ENCODE results near the gene ORC6.

GRCh38 chr16:46687486-46687885 lies 2.0 kb upstream of the ORC6 start:
- peak in 1 of 5 experiments; percentile 21 for TF ChIP-seq CTCF (IDR thresholded peaks at IDR 0.05)
- TF ChIP-seq POLR2A (IDR thresholded peaks at IDR 0.05): no peak
- TF ChIP-seq POLR2AphosphoS5 (IDR thresholded peaks at IDR 0.05): no peak
- TF ChIP-seq EP300 (IDR thresholded peaks at IDR 0.05; ENCODE audit: low read depth): no peak
